K562 (cell line): ENCODE data around the gene CEP350. TPM values are rescaled to one million over a fixed set of nuclear protein-coding genes. Genes with fewer than 3 reads are reported as not detected.

Source experiments
- ARNT ChIP-seq, 2 experiments: fragments of 450-650 bp; IDR thresholded peaks; 2 replicates each; pipeline ENCODE4 v1.6.1; 2016; ENCODE audit warnings: mild to moderate bottlenecking in 1 of 2
- COPS2 ChIP-seq: fragments of 450-650 bp; conservative IDR thresholded peaks from 2 replicates; pipeline ENCODE4 v1.6.1; 2016; ENCODE audit warnings: mild to moderate bottlenecking, moderate library complexity
- FOS ChIP-seq: IDR thresholded peaks from 3 replicates; pipeline ENCODE4 v1.6.1; 2011; ENCODE audit not compliant: insufficient read length; ENCODE audit errors: extremely low read depth
- IFI16 ChIP-seq: fragments of 250-450 bp; sonication (Bioruptor Pico); IDR thresholded peaks from 2 replicates; pipeline ENCODE4 v2.1.2; 2022; ENCODE audit warnings: mild to moderate bottlenecking, inconsistent platforms
- KAT2B ChIP-seq: IDR thresholded peaks from one replicate; pipeline ENCODE4 v1.6.1; 2012; ENCODE audit warnings: low read depth, mild to moderate bottlenecking, control low read depth, inconsistent platforms, low read length, moderate library complexity
- KHSRP ChIP-seq: fragments of 450-650 bp; IDR thresholded peaks from 2 replicates; pipeline ENCODE4 v1.6.1; 2017
- MAFF ChIP-seq: IDR thresholded peaks from 2 replicates; pipeline ENCODE4 v1.6.1; 2012; ENCODE audit warnings: low read length, improper control_type of control experiment
- PCBP1 ChIP-seq: fragments of 200-400 bp; formaldehyde crosslinking; IDR thresholded peaks from 2 replicates; pipeline ENCODE4 v1.6.1; 2018; ENCODE audit warnings: mild to moderate bottlenecking, low read depth, low read length; ENCODE audit not compliant: poor library complexity, severe bottlenecking
- RAD21 ChIP-seq, 2 experiments: fragments of 250-450 bp in 1 of 2; fragments of 450-650 bp in 1 of 2; sonication (Bioruptor Pico) in 1 of 2; formaldehyde crosslinking in 1 of 2; IDR thresholded peaks in 1 of 2; conservative IDR thresholded peaks in 1 of 2; 2 replicates each; pipeline versions ENCODE4 v1.4.0 to v1.8.0; 2020 to 2022; ENCODE audit warnings: mild to moderate bottlenecking in 2 of 2, moderate library complexity in 1 of 2
- TAF1 ChIP-seq: IDR thresholded peaks from 2 replicates; pipeline ENCODE4 v1.6.1; 2011; ENCODE audit warnings: mild to moderate bottlenecking, low read length, moderate library complexity; ENCODE audit not compliant: insufficient read depth, control insufficient read depth, severe bottlenecking; ENCODE audit errors: extremely low read depth
- U2AF1 ChIP-seq: fragments of 200-400 bp; formaldehyde crosslinking; optimal IDR thresholded peaks from 2 replicates; pipeline ENCODE3; 2017; ENCODE audit warnings: mild to moderate bottlenecking, low read depth, low read length, moderate library complexity
- USF1 ChIP-seq: sonication (generic); formaldehyde crosslinking; IDR thresholded peaks from 2 replicates; pipeline ENCODE4 v1.9.0; 2022; ENCODE audit warnings: mild to moderate bottlenecking, missing genetic modification reagents
- ZNF165 ChIP-seq: fragments of 250-450 bp; sonication (Bioruptor Pico); IDR thresholded peaks from 2 replicates; pipeline ENCODE4 v1.4.0; 2020; ENCODE audit warnings: borderline replicate concordance
- polyA plus RNA-seq, 8 experiments: library from polyadenylated mRNA; depleted of rRNA in 4 of 8; stranded (reverse) in 5 of 8; unstranded in 3 of 8; fragments of >200 nt; fragmentation: Nextera tagmentation in 2 of 8; fragmentation: Illumina TruSeq in 1 of 8; extraction: Ambion mirVana in 2 of 8; extraction: Trizol in 1 of 8; gene quantifications; 2 replicates each; pipeline versions ENCODE4 v1.2.1 to v1.2.3, GENCODE V29; 2011 to 2014; ENCODE audit warnings: inconsistent platforms in 1 of 8, missing spikeins in 1 of 8
- total RNA-seq, 7 experiments: library from RNA; depleted of rRNA in 6 of 7; stranded (reverse); fragments of >200 nt in 6 of 7; fragmentation: Illumina TruSeq in 2 of 7; extraction: Trizol in 2 of 7; gene quantifications; 2 replicates each; pipeline versions ENCODE4 v1.2.1 to v1.2.3, GENCODE V29; 2011 to 2021; ENCODE audit warnings: low replicate concordance in 1 of 7
- TF ChIP-seq, protein P1 (sequence below): fragments of 450-650 bp; IDR thresholded peaks from 2 replicates; pipeline ENCODE4 v1.6.1; 2018; ENCODE audit not compliant: partially characterized antibody
- TF ChIP-seq, protein P2 (sequence below): fragments of 250-450 bp; sonication (Bioruptor Pico); IDR thresholded peaks from 2 replicates; pipeline ENCODE4 v1.5.0; 2021; ENCODE audit warnings: mild to moderate bottlenecking, borderline replicate concordance
- TF ChIP-seq, protein P3 (sequence below), 2 experiments: fragments of 450-650 bp in 1 of 2; sonication (generic) in 1 of 2; formaldehyde crosslinking; conservative IDR thresholded peaks; 2 replicates each; pipeline versions ENCODE4 v1.4.0 to v1.8.1; 2020 to 2022; ENCODE audit warnings: mild to moderate bottlenecking in 1 of 2, missing genetic modification reagents in 1 of 2
- TF ChIP-seq, protein P4 (sequence below): fragments of 450-650 bp; formaldehyde crosslinking; IDR thresholded peaks from 2 replicates; pipeline ENCODE4 v1.4.0; 2020; ENCODE audit warnings: mild to moderate bottlenecking, moderate library complexity

CEP350 gene
- total and polyA plus RNA-seq, 9 of the 15 experiments (the other 6 are each of a cell fraction or from before 2014, with no cell fraction given) = 8.3 to 64.3 (median 28.0) TPM

DNA sequence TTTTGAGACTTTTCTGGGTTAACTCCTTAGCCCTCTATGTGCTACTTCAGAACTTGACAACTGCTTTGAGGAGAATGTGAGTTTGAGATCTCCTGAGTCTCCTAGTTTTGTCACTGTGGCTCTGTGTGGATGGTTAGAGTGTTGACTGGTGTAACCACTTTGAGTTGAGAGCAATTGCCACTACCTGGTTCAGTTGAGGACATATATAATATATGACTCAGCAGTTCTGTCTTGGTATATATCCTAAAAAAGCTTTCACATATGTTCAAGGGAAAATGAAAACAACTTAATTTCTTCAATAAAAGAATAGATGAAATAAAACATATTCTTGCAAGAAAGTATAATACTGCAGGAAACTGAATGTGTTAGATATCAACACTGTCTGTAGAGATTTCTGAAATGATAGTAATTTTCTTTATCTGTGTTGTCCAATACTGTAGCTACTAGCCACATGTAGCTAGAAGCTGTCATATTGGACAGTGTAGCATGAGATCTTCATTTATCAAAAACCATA is 103.3 kb downstream of the CEP350 start (continued):
- TF ChIP-seq TAF1 (no peak), KHSRP (no peak), ZNF165 (CRISPR knock-in tag) (no peak), IFI16 (CRISPR knock-in tag) (no peak), MAFF (peak; percentile 98), PCBP1 (no peak), U2AF1 (no peak), FOS (no peak), KAT2B (no peak), USF1 (no peak), COPS2 (no peak), ARNT (IDR thresholded peaks at IDR 0.05) (no peak), RAD21 (CRISPR knock-in tag; conservative IDR thresholded peaks at IDR 0.05 in 1 of 2, IDR thresholded peaks at IDR 0.05 in 1 of 2) (no peak)
- TF ChIP-seq, protein P1, sequence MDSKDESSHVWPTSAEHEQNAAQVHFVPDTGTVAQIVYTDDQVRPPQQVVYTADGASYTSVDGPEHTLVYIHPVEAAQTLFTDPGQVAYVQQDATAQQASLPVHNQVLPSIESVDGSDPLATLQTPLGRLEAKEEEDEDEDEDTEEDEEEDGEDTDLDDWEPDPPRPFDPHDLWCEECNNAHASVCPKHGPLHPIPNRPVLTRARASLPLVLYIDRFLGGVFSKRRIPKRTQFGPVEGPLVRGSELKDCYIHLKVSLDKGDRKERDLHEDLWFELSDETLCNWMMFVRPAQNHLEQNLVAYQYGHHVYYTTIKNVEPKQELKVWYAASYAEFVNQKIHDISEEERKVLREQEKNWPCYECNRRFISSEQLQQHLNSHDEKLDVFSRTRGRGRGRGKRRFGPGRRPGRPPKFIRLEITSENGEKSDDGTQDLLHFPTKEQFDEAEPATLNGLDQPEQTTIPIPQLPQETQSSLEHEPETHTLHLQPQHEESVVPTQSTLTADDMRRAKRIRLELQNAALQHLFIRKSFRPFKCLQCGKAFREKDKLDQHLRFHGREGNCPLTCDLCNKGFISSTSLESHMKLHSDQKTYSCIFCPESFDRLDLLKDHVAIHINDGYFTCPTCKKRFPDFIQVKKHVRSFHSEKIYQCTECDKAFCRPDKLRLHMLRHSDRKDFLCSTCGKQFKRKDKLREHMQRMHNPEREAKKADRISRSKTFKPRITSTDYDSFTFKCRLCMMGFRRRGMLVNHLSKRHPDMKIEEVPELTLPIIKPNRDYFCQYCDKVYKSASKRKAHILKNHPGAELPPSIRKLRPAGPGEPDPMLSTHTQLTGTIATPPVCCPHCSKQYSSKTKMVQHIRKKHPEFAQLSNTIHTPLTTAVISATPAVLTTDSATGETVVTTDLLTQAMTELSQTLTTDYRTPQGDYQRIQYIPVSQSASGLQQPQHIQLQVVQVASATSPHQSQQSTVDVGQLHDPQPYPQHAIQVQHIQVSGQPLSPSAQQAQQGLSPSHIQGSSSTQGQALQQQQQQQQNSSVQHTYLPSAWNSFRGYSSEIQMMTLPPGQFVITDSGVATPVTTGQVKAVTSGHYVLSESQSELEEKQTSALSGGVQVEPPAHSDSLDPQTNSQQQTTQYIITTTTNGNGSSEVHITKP = no peak
- TF ChIP-seq, protein P2, sequence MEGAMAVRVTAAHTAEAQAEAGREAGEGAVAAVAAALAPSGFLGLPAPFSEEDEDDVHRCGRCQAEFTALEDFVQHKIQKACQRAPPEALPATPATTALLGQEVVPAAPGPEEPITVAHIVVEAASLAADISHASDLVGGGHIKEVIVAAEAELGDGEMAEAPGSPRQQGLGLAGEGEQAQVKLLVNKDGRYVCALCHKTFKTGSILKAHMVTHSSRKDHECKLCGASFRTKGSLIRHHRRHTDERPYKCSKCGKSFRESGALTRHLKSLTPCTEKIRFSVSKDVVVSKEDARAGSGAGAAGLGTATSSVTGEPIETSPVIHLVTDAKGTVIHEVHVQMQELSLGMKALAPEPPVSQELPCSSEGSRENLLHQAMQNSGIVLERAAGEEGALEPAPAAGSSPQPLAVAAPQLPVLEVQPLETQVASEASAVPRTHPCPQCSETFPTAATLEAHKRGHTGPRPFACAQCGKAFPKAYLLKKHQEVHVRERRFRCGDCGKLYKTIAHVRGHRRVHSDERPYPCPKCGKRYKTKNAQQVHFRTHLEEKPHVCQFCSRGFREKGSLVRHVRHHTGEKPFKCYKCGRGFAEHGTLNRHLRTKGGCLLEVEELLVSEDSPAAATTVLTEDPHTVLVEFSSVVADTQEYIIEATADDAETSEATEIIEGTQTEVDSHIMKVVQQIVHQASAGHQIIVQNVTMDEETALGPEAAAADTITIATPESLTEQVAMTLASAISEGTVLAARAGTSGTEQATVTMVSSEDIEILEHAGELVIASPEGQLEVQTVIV (CRISPR knock-in tag) = no peak
- TF ChIP-seq, protein P3, sequence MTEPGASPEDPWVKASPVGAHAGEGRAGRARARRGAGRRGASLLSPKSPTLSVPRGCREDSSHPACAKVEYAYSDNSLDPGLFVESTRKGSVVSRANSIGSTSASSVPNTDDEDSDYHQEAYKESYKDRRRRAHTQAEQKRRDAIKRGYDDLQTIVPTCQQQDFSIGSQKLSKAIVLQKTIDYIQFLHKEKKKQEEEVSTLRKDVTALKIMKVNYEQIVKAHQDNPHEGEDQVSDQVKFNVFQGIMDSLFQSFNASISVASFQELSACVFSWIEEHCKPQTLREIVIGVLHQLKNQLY (CRISPR knock-in tag; conservative IDR thresholded peaks at IDR 0.05) = no peak
- TF ChIP-seq, protein P4, sequence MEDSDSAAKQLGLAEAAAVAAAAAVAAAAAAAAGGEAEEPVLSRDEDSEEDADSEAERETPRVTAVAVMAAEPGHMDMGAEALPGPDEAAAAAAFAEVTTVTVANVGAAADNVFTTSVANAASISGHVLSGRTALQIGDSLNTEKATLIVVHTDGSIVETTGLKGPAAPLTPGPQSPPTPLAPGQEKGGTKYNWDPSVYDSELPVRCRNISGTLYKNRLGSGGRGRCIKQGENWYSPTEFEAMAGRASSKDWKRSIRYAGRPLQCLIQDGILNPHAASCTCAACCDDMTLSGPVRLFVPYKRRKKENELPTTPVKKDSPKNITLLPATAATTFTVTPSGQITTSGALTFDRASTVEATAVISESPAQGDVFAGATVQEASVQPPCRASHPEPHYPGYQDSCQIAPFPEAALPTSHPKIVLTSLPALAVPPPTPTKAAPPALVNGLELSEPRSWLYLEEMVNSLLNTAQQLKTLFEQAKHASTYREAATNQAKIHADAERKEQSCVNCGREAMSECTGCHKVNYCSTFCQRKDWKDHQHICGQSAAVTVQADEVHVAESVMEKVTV = no peak
